Muscle of arm (tissue), 12 donors: ENCODE data around the gene GNAQ. TPM values are rescaled to one million over a fixed set of nuclear protein-coding genes. Genes with fewer than 3 reads are reported as not detected.

Source experiments
- DNase-seq: peaks from one replicate; pipeline ENCODE4 v3.0.0-alpha.2; 2013
- polyA plus RNA-seq, 12 donors: library from polyadenylated mRNA; unstranded; fragments of 120-200 nt; gene quantifications; one replicate each; pipeline ENCODE4 v1.2.1, GENCODE V29; 2013; ENCODE audit not compliant: insufficient read length in 12 of 12

The GNAQ gene
- polyA plus RNA-seq, 12 donors = 27.9 to 190 (median 31.3) TPM

DNA sequence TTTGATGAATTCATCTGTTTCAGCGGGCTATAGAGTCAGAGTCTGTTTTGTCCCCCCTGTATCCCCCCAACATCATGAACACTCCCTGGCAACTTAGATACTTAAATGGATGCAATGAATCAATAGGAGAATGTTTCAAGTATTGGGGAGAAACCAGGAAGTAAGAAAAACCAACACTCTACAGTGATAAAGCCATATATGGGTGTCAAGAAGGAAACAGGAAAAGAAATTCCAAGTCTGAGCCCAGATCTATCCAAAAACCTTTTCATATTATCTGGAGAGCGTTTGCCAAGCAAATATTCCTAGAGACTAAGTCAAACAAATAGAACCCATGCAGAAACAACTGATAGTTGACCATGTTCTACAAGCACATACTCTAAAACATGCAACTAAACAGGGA is 2.3 kb upstream of the GNAQ start:
- DNase-seq = no peak

- no peak for DNase-seq
These were observed 1.3 kb upstream of the GNAQ start for GRCh38 chr9:78032730-78033457.

GRCh38 chr9:78031893-78032729 is 500 bp upstream of the GNAQ start:
- peak; percentile 95 for DNase-seq

- peak; percentile 40 for DNase-seq
These were observed 813 bp downstream of the GNAQ start for GRCh38 chr9:78030553-78031443.

GRCh38 chr9:78030296-78030552 is 1.4 kb downstream of the GNAQ start:
- DNase-seq = peak; percentile 36

DNA sequence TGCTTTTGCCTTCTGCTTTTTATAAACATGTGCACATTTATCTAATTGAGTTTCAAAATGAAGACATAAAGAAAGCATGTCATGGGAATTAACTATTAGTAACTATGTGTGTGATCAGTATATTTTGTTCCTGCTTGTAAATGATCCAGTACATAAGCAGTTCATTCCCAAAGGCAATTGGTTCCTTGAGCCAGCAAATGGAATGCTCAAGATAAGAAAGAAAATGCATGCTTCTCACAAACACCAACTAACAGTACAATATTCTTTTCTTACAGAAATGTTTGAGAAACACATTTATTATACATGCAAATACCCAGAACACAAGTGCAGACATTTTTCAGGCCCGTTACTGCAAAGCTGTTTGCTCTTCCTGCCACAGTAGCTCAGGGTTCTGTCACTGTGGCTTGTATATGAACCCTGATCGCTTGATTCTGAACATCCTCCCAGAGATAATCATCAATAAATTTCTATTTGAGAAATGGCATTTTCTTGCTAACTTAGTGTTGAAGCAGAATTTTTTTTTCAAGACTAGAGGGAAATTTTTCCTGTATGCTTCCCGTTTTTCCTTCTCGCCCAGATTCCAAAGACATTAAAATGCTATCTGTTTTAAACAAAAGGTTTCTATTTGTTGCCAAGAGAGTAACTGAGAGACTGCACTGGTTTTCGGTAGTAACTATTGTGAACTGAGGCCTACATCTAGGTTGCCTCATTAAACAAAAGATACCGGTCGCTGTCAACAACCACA is 1.9 kb downstream of the GNAQ start:
- no peak for DNase-seq

DNA sequence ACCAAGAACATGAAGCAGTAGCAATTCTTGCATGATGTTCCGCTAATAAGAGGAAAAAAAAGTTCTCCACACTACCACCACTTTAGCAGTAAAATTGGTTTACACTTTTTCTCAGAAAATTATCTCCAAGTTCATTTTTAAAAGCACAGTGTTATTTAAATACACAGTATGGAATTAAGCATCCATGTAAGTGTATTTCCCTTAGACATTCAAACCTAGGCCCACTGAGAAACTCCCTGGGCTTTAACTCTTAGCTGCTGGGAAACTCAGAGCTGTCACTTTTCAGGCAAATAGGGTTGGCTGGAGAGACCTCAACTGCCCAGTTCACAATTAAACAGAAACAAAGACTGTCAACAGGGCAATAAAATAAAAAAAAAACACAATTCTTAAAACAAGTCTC is 2.7 kb downstream of the GNAQ start:
- DNase-seq = no peak

DNA sequence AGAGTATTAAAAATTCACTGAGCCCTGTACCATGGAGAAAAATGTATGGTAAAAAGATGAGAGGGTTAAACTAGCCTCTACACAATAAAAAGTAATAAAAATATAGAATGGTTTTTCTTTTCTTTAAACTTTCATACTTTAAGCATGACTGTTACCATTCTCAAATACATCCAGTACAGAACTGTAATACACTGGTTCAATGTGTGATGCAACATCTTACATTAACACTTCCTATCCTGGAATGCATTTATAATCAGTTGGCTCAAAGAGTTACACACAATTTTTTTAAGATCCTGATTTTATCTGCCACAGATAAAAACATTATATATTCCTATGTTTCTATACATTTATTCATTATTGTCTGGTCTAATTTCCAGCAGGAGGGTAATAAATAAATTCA is 4.7 kb downstream of the GNAQ start:
- no peak for DNase-seq

DNA sequence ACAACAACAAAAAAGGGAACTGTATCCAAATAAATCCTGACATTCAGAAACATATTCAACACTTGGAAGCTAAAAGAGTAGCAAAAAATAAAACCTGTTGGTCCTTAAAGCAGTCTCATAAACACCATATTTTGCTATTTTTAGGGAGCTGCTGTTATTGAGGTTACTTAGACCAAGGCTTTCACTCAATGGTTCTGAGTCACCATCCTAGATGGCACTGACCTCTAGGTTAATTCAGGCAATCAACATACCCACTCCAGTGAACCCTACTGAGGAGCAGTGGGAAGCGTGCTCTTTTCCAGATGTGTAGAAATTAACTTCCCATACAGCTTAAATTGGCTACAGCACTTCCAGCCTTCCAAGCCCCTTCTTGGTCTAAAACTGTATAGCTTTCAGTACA is 5.2 kb downstream of the GNAQ start:
- DNase-seq = no peak

- no peak for DNase-seq
These were observed 6.4 kb downstream of the GNAQ start for GRCh38 chr9:78025186-78025585.

GRCh38 chr9:78023003-78023741 is 8.4 kb downstream of the GNAQ start:
- no peak for DNase-seq

DNA sequence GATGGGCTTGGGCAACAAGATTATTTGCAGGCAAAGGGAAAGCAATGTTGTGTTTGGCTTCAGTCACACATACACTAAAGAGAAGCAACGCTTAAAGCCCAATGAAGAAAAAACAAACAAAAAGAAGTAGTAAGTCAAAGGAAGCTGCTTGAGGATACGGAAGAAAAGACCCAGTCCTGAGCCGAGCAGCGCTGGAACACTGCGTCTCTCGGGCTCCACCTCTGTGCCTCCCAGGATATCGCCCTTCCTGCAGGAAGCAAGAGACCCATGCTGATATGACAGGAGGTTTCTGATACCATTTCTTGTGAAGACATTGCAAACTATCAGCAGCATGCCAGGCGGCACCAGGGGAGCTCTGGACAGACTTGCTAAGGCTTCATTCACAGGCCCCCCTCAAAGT is 9.9 kb downstream of the GNAQ start:
- no peak for DNase-seq

GRCh38 chr9:78017190-78017693 is 14.4 kb downstream of the GNAQ start:
- DNase-seq = no peak

DNA sequence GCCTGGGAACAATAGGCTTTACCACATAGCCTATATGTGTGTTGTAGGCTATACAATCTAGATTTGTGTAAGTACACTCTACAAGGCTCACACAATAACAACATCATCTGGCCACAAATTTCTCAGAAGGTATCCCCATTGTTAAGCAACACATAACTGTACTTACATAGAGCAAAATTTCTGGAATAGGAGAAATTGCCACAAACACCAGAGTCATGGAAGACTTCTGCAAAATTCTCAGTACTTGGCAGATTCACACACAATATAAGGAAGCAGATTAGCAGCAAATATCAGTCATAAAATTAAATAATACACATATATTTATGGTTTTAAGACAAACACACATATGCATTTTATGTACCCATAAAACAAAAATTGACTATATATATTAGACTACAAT is 16.4 kb downstream of the GNAQ start:
- DNase-seq = no peak

GRCh38 chr9:78014776-78015175 is 16.8 kb downstream of the GNAQ start:
- no peak for DNase-seq

DNA sequence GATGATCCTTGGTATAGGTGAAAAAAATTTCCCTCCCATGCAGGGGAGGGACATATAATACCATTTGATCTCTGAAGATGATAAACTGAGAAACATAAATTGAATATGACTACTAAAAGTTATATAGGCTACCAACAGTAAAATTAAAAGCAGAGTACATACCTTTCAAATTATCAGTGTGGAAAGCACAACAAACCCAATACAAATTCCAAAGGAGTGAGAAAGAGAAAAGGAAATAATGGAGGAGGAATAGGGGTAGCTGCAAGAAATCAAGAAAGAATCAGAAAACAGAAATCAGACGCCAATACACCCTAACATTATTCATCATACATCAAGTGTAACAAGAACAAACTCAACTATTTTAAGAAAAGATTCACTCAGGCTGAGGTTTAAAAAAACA is 17.7 kb downstream of the GNAQ start:
- DNase-seq = no peak

DNA sequence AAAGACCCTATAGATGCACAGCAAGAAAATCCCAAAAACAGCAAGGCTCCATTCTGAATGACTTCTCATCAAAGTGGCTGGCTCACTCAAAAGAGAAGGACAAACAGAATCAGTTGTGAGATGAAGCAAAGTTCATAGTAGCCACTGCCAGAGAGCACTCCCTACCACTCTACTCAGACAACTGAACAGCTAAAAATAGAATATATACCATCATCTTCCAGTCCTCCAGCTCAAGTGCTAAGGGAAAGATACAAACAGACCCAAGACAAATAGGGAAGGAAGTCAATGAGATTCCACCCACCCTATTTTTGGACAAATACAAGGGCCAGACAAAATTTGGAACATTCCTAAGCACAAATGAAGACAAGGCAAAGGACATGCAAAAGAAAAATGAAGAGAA is 20.6 kb downstream of the GNAQ start:
- DNase-seq = no peak

DNA sequence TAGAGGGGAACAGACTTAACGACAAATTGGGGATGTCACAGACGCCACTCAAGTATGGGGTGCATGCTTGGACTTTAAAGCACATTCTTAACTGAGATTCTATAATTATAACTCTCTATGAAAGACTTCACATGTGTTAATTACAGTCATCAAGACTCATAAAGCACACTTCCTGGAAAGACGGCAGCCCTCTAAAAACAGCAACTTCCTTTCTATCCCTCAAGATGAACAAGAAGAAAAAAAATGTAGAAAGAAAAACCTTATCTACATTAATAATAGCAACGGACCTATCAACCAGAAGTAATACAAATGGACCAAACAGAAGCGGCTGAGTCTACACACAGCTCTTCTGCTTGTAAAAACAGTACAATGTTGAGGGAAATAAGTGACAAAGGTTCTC is 21.2 kb downstream of the GNAQ start:
- no peak for DNase-seq

GRCh38 chr9:78009186-78009585 is 22.4 kb downstream of the GNAQ start:
- no peak for DNase-seq

GRCh38 chr9:78006734-78007133 is 24.9 kb downstream of the GNAQ start:
- no peak for DNase-seq
